ENCODE results near the gene PDZRN4. TPM values are rescaled to one million over a fixed set of nuclear protein-coding genes. Genes with fewer than 3 reads are reported as not detected.

The PDZRN4 gene
- total RNA-seq, 1 donor from 2014 or later = not detected

- DNase-seq (ENCODE audit: low spot score) = no peak
Measured at GRCh38 chr12:41356181-41356580, 168.1 kb downstream of the PDZRN4 start.

GRCh38 chr12:41361738-41362137 lies 173.6 kb downstream of the PDZRN4 start:
- no peak for DNase-seq (ENCODE audit: low spot score)

GRCh38 chr12:41362510-41362909 lies 174.4 kb downstream of the PDZRN4 start:
- no peak for DNase-seq (ENCODE audit: low spot score)

- DNase-seq (ENCODE audit: low spot score) = no peak
Measured at GRCh38 chr12:41362931-41363330, 174.8 kb downstream of the PDZRN4 start.

GRCh38 chr12:41364211-41364610 lies 176.1 kb downstream of the PDZRN4 start:
- DNase-seq (ENCODE audit: low spot score) = no peak

- no peak for DNase-seq (ENCODE audit: low spot score)
Measured at GRCh38 chr12:41365653-41366171, 177.6 kb downstream of the PDZRN4 start.

- no peak for DNase-seq (ENCODE audit: low spot score)
Measured at GRCh38 chr12:41367726-41368405, 179.7 kb downstream of the PDZRN4 start.

- no peak for DNase-seq (ENCODE audit: low spot score)
Measured at GRCh38 chr12:41380878-41381277, 192.8 kb downstream of the PDZRN4 start.

- no peak for DNase-seq (ENCODE audit: low spot score)
Measured at GRCh38 chr12:41402801-41403200, 214.7 kb downstream of the PDZRN4 start.

GRCh38 chr12:41407232-41407799 lies 219.2 kb downstream of the PDZRN4 start:
- DNase-seq (ENCODE audit: low spot score) = no peak

- no peak for DNase-seq (ENCODE audit: low spot score)
Measured at GRCh38 chr12:41409628-41410027, 221.5 kb downstream of the PDZRN4 start.

- DNase-seq (ENCODE audit: low spot score) = no peak
Measured at GRCh38 chr12:41418586-41418985, 230.5 kb downstream of the PDZRN4 start.

- DNase-seq (ENCODE audit: low spot score) = no peak
Measured at GRCh38 chr12:41419131-41419893, 231.2 kb downstream of the PDZRN4 start.

- no peak for DNase-seq (ENCODE audit: low spot score)
Measured at GRCh38 chr12:41424651-41425050, 236.5 kb downstream of the PDZRN4 start.

GRCh38 chr12:41433460-41433859 lies 245.3 kb downstream of the PDZRN4 start:
- no peak for DNase-seq (ENCODE audit: low spot score)

GRCh38 chr12:41436076-41436475 lies 248.0 kb downstream of the PDZRN4 start:
- DNase-seq (ENCODE audit: low spot score) = no peak

GRCh38 chr12:41437563-41437962 lies 249.4 kb downstream of the PDZRN4 start:
- DNase-seq (ENCODE audit: low spot score) = no peak

- no peak for DNase-seq (ENCODE audit: low spot score)
Measured at GRCh38 chr12:41438854-41439541, 250.9 kb downstream of the PDZRN4 start.

GRCh38 chr12:41439801-41440200 lies 251.7 kb downstream of the PDZRN4 start:
- no peak for DNase-seq (ENCODE audit: low spot score)

GRCh38 chr12:41441180-41441579 lies 253.1 kb downstream of the PDZRN4 start:
- no peak for DNase-seq (ENCODE audit: low spot score)

- DNase-seq (ENCODE audit: low spot score) = no peak
Measured at GRCh38 chr12:41442896-41443295, 254.8 kb downstream of the PDZRN4 start.

GRCh38 chr12:41443690-41444089 lies 255.6 kb downstream of the PDZRN4 start:
- DNase-seq (ENCODE audit: low spot score) = no peak
